ENCODE data around the gene ITPK1.

ITPK1 gene

DNA sequence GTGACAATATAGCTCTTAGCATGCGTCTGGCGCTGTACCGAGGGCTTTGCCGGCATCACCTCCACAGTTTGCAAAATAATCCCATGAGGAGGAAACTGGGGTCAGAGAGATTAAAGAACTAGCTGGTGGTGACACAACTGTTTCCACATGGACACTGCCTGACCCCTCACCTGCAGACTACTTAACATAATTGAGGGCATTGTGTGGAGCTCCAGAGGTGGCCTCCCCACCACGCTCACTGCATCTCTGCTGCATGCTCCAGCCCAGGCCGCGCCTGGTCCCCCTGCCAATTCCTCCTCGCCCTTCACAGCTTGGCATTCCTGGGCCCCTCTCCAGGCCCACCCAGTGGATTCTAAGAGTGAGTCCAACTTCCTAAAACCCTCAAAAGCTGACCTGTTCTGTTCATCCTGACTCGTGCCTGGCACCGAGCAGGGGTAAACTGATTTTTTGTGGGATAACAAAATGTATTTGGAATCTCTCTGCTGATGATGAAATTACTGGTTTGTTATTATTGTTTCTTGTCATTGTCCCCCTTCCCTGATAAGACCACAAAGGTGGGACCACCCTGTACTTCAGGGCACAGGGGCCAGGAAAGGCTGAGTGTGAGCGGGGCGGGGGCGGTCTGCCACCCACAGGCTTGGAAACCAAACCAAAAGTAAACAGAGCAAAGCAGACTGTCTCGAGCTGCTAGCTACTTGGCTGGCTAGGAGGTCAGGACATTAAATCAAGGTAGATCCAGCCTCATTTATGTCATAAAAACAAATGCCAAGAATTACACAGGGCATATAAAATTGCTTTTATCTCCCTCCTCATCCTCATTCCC is 152.2 kb downstream of the ITPK1 start:
- DNase-seq, result no peak

DNA sequence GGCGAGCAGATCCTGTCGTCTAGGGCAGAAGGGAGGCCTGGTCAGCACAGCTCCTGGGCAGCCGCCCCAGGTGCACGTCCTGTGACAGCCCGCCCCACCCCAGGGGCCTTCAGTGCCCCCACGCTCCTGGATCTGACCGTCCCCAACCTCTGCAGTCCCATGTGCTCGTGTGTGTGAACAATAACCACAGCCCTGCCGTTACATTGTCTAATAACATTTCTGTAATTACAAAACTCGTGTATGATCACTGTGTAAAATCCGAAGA is 153.0 kb downstream of the ITPK1 start:
- no peak for DNase-seq

DNA sequence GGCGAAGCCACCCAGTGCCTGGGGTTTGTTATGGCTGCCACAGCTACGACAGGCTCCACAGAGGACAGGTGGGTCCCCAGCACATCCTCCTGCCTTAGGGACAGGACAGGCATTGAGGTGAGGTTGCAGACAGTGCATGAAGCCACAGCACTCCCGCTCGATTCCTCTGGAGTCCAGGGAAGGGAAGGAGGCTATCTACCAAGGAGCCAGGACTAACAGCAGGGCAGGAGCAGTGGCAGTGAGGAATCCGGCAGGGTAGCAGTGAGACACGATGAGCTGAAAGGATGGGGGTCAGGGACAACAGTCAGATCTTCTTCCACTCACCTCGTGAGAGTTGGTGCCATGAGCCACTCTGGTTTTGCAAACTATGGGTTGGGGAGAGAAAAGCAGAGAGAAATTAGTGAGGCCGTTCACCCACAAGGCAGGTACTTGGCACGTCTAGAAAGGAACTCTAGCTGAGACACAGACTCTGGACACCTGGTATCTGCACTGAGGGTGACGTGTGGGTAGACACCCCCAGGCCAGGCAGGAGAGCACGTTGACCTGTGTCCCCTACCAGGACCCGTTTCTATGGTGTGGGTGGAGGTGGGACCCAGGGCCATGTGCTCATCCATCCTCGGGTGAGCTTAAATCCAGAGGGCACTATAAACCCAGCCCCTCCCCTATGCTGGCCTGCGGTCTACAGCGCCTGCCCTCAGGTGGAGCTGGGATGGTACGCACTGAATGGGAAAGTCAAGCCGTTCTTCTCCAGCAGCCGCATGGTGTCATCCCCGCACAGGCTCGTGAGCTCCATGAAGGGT is 153.5 kb downstream of the ITPK1 start:
- DNase-seq, result no peak

DNA sequence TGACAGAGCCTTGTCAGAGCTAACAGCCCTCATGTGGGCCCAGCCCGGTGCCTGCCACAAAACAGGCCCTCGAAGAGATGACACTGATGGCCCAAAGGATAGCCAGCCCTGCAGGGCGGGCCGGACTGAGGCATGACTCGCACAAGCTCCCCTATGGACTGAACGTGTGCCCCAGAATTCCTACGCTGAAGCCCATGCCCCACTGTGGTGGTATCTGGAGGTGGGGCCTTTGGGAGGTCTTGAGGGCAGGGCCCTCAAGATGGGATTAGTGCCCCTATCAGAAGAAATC is 154.2 kb downstream of the ITPK1 start:
- no peak for DNase-seq

DNA sequence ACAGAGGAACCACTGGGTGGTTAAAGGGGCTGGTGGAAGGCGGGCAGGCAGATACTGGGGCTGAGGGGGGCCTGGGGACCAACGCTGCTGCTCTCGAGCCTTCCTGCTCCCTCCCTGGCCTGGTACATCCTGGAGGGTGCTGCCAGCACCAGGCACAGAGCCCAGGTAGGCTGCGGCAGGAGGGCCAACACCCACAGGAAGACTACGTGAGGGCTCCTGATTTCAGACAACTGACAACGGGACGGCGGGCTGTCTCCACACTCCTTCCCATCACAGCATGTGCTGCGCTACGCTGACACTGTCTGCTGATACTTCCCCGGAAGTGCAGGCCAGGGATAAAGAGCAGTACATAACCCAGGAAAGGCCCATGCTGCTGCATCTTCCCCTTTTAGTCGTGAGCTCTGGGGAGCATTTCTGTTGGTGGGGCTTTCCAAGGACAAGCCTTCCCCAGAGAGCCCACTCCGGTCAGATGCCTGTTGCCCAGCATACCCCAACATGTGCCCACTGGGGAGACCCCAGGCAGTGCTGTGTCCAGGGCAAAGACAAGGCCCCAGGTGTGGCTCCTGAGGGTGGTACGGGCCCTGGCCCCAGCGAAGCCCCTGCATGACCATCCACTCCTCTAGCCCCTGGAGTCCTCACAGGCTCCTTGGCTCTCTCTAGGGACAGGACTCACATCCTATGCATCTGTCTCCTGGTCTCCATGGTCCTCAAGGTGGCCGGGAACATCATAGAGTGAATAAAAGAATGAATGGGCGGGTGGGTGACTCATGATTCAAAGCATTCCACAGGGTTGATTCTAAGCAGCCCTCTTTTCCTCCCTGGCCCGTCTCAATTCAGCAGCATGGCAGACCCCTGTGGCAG is 154.8 kb downstream of the ITPK1 start:
- no peak for DNase-seq

DNA sequence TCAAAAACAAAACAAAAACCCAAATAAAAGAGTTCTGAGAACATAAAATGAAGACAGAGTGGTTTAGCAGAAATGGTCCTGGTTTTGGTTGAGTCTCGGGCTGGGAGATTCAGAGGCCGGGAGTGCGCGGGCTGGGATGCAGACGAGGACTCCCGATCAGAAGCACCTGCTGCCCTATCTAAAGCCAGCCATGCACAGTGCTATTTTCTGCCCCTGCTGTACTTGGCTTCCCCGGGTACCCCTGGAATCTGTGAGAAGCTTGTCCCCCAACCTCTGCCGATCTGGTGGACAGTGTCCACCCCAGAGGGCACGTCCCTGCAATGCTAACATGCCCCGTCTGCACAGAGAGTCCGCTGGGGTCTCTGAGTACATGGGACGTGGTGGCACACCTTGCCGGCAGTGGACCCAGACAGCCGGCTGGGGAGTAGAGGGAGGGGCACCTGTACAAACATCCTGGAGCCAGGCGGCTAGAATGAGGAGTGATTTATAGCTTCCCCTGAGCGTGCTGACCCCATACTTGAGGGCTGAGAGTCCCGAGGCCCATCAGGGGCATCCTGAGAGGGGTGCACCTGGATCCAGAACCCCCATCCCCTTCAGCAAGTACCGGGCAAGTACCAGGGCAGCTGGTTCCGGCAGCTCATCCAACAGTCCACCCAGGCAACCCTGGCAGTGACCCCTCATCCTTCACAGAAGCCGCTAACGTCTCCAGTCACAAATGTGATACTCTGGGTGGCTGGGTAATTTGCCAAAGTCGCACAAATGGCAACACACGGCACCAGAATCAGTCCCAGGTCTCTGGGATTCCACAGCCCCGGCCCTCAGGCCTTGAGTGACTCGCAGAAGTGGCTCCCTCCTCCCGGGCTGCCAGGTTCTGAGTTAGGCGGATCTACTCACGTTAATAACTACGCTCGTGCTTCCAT is 155.7 kb downstream of the ITPK1 start:
- no peak for DNase-seq

DNA sequence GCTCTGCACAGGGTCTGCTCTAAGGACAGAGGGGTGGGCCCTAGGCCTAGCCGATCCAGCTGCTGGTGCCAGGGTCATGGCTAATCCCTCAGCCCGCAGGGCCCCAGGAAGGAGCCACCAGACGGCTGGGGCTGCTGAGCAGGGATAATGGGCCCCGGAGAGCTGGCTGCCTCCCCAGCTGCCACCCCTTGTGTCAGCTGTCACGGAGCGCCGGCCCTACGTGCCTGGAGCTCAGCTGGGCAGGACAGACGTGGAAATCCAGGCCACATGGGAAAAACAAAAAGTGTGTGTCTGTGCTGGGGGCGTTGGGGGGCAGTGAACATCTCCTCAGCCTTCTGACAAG is 156.6 kb downstream of the ITPK1 start:
- DNase-seq, result no peak

DNA sequence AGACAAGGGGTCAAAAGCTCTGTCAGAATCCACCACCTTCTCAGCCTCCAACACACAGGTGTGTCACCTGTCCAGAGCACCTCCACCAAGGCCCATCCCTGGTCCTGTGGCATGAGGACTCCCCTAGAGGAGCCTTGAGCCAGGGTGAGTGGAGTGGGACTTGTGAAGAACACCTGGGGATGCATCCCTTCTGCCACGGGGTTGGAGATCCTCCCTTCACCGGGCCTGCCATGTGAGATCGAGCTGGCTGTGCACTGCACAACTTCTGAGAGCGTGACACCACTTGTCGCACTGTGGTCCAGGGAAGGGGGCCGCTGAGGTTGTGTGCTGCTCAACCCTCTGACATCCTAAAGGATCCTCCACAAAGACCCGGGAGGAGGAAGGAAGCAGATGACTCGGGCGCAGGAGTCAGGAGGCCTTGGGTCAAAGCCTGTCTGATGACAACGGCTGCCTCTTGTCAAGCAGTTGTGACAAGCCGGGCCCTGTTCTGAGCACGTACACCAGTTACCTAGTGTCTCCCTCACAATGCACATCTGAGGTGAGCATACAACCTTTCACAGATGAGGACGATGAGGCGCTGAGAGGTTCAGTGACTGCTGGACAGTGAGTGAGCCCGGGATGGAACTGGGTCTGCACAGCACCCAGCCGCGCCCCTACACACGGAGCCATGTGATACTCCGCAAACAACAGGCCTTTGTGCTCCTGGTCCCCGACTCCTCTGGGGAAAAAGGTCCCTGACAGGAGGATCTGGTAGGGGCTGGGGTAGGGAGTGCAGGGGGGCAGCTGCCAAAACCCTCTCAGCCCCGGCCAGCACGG is 157.1 kb downstream of the ITPK1 start:
- DNase-seq, result no peak

DNA sequence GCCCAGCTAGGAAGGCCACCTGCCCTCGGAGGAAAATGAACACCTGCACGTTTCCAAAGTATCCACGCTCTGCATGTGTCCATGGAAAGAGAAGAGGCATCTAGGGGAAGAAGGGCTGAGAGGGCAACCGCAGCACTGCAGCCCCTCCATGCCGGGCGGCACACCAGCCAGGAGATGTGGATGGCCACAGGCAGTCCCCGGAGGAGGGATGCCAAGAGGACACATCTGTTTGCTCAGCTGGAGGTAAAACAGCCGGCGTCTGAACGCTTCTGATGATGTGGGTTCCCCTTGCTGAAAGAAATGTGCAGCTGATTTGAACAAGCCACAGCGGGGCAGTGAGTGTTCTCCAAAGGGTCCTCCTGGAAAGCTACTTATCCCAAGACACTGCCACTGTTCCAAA is 158.8 kb downstream of the ITPK1 start:
- no peak for DNase-seq

DNA sequence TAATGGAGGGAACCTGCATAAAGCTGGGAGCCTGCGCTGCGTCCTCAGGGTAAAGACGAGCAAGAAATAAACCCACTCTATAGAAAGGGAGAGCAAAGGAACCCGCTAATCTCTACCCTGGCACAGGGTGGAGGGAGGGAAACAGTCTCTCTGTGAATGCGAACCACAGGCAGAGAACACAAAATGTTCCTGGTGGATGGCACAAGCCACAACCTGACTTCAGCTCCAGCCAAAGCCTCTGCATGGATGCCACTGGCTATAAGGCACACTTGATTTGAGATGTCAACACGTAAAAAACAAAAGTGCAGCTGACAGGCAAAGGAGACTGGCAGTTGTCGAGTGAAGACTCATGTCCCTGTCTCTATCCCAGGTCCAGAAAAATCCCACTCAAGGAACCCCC is 160.3 kb downstream of the ITPK1 start:
- no peak for DNase-seq

DNA sequence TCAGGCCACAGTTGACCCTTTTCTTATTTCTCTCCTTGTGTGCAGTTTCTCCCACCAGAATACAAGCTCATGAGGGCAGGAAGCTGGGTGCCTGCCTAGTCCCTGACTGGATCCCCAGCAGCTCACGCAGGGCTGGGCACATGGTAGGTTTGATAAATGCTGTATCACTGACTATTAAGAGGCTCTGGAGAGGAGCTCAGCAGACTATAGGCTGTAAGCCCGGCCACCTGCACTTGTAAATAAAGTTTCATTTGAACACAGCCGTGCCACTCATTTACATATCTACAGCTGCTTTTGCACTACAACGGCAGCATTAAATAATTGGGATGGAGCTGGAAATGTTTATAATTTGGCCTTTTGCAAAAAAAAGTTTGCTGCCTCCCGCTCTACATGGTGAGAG is 160.8 kb downstream of the ITPK1 start:
- DNase-seq, result no peak

DNA sequence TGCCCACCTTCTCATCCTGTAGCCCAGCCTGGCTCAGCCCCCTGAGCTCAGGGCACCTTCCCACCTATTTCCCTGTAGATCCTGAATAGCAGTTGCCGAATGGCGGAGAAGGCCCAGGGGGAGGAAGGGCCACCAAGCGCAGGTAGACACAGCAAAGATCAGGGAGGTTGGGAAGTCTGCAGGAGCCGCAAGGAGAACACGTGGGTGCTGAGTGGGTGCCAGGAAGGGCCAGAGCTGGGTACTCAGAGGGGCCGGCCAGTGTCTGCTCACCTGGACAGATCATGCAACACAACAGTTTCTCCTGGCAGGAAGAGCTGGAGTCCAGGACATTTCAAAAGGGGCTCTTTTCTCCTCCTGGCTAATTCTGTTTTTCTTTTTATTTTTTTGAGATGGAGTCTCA is 162.2 kb downstream of the ITPK1 start:
- no peak for DNase-seq

DNA sequence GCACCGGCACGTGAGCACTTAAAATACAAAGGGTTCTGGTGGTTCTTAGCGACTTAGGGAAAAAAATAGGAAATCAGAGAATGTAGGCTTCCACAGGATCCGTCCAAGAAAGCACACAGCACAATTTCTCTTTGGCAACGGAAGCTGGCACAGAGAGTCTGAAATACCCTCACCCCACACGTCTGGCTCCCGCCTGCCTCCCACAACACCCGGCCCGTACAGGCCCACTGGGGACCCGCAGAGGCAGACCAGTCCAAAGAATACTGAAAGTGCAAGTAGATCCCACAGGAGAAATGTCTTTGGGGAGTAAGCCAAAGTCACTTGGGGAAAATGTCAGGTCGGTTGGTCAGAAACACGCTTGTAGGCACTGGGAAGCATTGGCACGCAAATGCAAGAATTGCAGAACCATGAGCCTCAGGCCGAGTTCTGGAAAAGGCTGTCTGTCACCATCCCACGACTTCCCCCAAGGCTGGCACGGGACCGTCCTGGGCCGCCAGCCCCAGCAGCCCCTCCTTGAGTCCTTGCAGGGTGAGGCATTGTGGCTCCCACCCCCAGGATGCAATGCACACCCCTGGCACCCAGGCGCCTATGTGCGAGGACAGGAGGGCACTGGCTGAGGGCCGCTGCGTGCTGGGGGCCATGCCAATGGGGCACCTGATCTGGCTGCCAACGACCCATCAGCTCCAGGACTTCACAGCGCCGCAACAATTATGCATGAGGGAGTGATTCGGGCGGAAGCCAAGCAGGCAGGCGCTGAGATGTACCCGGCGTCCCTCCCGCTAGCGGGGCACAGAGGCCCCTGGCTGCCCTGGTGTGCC is 163.0 kb downstream of the ITPK1 start:
- DNase-seq, result no peak

DNA sequence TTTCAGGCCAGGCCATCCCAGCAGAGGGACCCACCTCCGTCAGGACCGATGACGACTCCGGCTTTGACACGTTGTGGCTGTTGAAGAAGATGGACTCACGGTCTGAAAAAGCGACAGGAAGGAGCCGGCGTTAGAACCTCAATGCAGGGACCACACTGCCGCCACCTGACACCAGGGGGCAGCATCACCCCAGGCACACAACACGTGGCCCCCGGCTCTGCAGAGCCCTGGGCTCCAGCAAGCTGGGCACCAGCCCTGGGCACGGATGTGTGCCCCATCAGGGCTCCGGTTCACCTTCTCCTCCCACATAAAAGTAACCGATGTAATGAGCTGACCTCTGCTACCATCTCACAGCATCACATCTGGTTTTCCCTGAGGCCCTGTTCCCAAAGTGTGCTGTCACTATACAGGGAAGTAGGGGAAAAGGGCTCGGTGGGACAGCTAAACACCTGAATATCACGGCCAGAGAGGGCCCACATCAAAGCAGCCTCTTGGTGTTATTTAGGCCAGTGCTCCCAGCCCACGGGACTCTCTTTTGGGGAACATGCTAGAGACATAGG is 163.7 kb downstream of the ITPK1 start:
- DNase-seq, result peak; percentile 29 to 47

DNA sequence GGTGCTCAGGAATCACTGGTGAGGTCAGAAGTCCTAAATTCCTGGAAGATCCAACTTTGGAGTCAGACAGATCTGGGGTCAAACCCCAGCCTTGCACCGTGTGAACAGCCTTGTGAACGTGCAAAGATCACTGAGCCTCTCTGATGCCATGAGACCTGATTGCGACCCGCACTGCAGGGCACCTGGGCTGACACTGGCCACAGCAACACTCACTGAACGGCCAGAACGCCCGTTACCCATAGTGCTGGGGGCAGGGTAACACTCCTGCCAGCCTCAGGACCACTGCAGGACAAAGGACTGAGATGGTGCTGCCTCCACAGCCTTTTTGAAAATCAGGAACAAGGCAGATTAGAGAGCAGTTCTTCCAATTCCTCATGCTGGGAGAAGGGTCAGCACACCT is 164.5 kb downstream of the ITPK1 start:
- DNase-seq, result no peak

DNA sequence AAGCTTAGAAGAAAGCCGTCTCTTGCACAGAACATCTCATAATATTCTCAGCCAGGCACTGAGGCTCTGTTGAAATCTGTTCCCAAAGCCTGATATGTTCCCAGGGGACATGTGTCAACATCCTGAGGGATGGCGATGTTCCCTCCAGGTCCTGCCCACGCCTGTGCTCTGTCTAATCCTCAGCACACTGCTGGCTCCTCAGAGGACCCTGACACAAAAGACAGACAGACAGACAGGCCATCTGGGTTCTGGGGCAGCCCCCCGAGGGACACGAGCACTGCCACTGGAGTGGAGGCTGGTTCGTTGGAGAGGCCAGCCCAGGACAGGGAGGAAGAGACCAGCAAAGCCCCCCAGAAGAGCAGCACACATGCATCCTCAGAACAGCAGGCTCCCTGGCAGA is 165.0 kb downstream of the ITPK1 start:
- no peak for DNase-seq

DNA sequence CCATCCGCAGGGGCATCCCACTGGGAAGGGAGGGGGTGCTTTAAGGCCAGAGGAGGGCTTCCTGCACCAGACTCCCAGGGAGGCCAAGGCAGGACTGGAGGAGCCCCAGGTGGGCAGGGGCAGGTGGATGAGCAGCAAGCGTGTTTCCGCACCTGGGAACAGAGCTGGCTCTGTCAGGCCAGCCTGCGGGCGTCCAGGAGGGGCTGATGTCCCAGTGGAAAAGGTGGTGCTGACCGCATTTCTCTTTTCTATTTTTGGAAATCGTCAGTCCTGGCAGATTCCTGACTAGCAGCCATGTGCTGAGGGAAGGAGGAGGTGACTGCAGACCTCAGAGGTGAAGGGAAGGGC is 165.6 kb downstream of the ITPK1 start:
- no peak for DNase-seq

DNA sequence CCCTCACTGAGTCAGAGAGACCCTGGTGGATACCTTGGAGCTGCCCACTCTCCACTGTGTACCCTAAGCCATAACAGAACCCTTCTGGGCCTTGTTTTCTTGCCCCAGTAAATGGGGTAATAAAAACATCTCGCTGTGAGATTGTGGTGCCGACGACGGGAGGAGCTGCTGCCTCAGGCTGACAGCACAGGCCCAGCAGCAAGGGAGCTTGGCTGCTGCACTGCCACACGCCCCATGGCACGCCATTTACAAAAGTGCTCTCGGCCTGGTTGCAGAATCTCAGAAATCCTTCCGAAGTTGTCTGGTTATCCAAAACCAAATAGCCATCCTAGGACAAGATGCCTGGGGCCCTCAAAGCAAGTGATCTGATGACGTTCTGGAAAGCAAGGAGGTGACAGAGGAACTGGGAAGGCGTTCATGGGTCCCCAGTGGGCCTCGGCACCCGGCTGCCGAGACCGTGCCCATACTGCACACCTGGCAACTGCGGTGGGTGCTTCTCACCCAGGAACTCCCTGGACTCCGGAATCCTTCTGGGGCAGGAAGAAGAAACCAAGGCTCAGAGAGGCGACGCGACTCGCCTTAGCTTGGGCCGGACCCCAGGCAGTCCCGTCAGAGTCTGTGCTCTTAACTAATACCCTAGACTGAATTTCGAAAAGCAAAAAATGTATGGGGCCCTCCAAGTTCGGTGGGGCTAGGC is 166.1 kb downstream of the ITPK1 start:
- no peak for DNase-seq

DNA sequence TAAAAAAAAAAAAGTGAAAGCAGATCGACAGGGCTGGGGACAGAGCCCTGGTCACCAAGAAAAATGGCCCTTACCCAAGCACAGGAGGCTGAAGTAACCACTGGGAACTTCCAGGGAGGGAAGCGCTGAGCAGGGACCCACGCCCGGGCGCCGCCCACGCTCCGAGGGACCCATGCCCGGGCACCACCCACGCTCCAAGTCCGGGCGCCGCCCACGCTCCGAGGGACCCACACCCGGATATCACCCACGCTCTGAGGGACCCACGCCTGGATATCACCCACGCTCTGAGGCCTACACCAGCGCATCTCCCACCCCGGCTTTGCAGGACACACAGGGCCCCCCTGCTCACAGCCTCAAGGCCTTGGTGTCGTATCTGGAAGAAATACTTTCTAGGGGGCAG is 167.1 kb downstream of the ITPK1 start:
- DNase-seq, result no peak

DNA sequence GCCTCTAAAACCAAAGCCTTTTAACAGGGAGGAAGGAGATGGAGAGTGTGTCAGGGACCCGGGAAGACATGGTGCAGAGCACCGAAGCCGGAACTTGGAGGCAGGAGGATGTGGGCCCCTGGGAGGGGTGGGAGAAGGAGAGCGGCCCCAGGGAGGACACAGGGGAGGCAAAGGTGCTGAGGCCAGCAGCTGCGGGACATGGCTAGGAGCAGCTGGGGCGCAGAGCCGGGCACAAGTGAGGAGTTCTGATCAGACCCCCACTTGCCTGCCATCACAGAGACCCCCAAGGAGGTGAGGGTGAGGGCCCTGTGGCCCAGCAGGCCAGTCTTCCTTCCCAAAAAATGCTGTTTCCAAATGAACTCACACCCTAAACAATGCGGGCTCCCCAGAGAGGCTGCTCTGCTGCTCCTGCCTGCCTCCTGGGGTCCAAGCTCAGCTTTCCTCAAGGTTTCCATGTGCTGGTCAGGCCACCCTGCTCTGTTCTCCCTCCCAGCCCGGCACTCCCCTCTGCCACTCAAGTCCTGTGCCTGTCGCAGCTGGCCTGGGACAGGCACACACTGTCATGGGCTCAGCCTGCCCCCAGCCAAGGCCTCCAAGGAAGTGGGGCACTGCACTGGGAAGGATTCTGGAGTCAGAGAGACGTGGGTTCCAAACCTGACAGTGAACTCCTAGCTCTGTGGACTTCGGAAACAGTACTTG is 168.7 kb downstream of the ITPK1 start:
- DNase-seq, result no peak

All from AML-193 (cell line).